Smooth muscle cell (in vitro differentiated cells): ENCODE measurements around the gene SLC4A3. TPM values are rescaled to one million over a fixed set of nuclear protein-coding genes. Genes with fewer than 3 reads are reported as not detected.

ENCODE experiments used
- DNase-seq: peaks from one replicate; lab custom pipeline; 2025; ENCODE audit not compliant: unreplicated experiment; lab: John Stamatoyannopoulos, UW
- H2AFZ ChIP-seq: fragments of 200-600 bp; sonication (generic); 2 replicates; pipeline ENCODE4 v1.6.0; 2016; ENCODE audit warnings: antibody characterized with exemption, low read depth, mild to moderate bottlenecking
- H3F3A ChIP-seq: fragments of 200-600 bp; sonication (generic); 2 replicates; pipeline ENCODE4 v1.6.0; 2017; ENCODE audit warnings: antibody characterized with exemption, low read depth
- H3K27ac ChIP-seq: fragments of 200-600 bp; sonication (generic); 2 replicates; pipeline ENCODE4 v1.5.1; 2016; ENCODE audit warnings: low read depth, mild to moderate bottlenecking
- H3K27me3 ChIP-seq: fragments of 200-600 bp; sonication (generic); 2 replicates; pipeline ENCODE4 v1.6.1; 2016; ENCODE audit warnings: low read depth, mild to moderate bottlenecking
- H3K36me3 ChIP-seq: fragments of 200-600 bp; sonication (generic); 2 replicates; pipeline ENCODE4 v1.5.1; 2016; ENCODE audit warnings: low read depth
- H3K4me1 ChIP-seq: fragments of 200-600 bp; sonication (generic); 2 replicates; pipeline ENCODE4 v1.5.1; 2016; ENCODE audit warnings: low read depth
- H3K4me2 ChIP-seq: fragments of 200-600 bp; sonication (generic); 2 replicates; pipeline ENCODE4 v1.6.0; 2016; ENCODE audit warnings: mild to moderate bottlenecking
- H3K4me3 ChIP-seq: fragments of 200-600 bp; sonication (generic); 2 replicates; pipeline ENCODE4 v1.5.1; 2016; ENCODE audit warnings: mild to moderate bottlenecking
- H3K79me2 ChIP-seq: fragments of 200-600 bp; sonication (generic); 2 replicates; pipeline ENCODE4 v1.6.0; 2016; ENCODE audit warnings: low read depth, mild to moderate bottlenecking
- H3K9ac ChIP-seq: fragments of 200-600 bp; sonication (generic); 2 replicates; pipeline ENCODE4 v1.6.0; 2016; ENCODE audit warnings: low read depth
- H3K9me3 ChIP-seq: fragments of 200-600 bp; sonication (generic); replicated peaks from 2 replicates; pipeline ENCODE4 v1.5.1; 2016; ENCODE audit warnings: low read depth
- H4K20me1 ChIP-seq: fragments of 200-600 bp; sonication (generic); 2 replicates; pipeline ENCODE4 v1.6.0; 2016; ENCODE audit warnings: low read depth
- CTCF ChIP-seq: fragments of 200-600 bp; sonication (generic); IDR thresholded peaks from 2 replicates; pipeline ENCODE4 v1.5.1; 2017; ENCODE audit warnings: borderline replicate concordance, mild to moderate bottlenecking, antibody characterized with exemption; ENCODE audit not compliant: insufficient read depth, poor library complexity, severe bottlenecking
- WGBS: methylation state at CpG from one replicate; pipeline ENCODE4 v1.1.7; 2016; ENCODE audit warnings: low lambda C conversion rate; 5-methylcytosine and 5-hydroxymethylcytosine counted together
- polyA plus RNA-seq: library from polyadenylated mRNA; unstranded; fragments of >200 nt; fragmentation: Nextera tagmentation; extraction: Ambion mirVana; gene quantifications from 2 replicates; pipeline ENCODE4 v1.2.1, GENCODE V29; 2016
- total RNA-seq: library from RNA; depleted of rRNA; stranded (reverse); fragments of >200 nt; gene quantifications from 2 replicates; pipeline ENCODE4 v1.2.3, GENCODE V29; 2014

The SLC4A3 gene
- total and polyA plus RNA-seq, 2 experiments from 2014 or later = 4.9 to 12.1 TPM

- peak overlapping the region; percentile 67 for H3K9ac ChIP-seq
- no peaks in the 10 kb centered on the region for H3K36me3 ChIP-seq
- H3K4me1 ChIP-seq = peaks cover 10% of the 10 kb centered on the region
- peak overlapping the region; percentile 89 for H3K4me2 ChIP-seq
- DNase-seq = no peak
- peaks cover 5% of the 10 kb centered on the region for H3K79me2 ChIP-seq
- no peaks in the 10 kb centered on the region for H3K27me3 ChIP-seq
- no peaks in the 10 kb centered on the region for H4K20me1 ChIP-seq
- H3K9me3 ChIP-seq = no peaks in the 10 kb centered on the region
- peaks cover 20% of the 10 kb centered on the region for H3F3A ChIP-seq
- no peak for TF ChIP-seq CTCF
- peak overlapping the region; percentile 64 for H3K4me3 ChIP-seq
- H3K27ac ChIP-seq = peak overlapping the region; percentile 86
- WGBS = 8% methylated on average over 19 of the region's 19 CpGs
- H2AFZ ChIP-seq = peak overlapping the region; percentile 90
These were observed 30.4 kb upstream of the SLC4A3 start for GRCh38 chr2:219596954-219597551.

- H2AFZ ChIP-seq = peak within 1 kb of the TSS; percentile 90
- no peaks in the 10 kb centered on the region for H3K36me3 ChIP-seq
- H3K9me3 ChIP-seq = no peaks in the 10 kb centered on the region
- DNase-seq = peak; percentile 93
- H4K20me1 ChIP-seq = no peaks in the 10 kb centered on the region
- peak within 1 kb of the TSS; percentile 86 for H3K27ac ChIP-seq
- H3K4me3 ChIP-seq = peak within 1 kb of the TSS; percentile 64
- peak within 1 kb of the TSS; percentile 67 for H3K9ac ChIP-seq
- H3K27me3 ChIP-seq = no peaks in the 10 kb centered on the region
- peaks cover 10% of the 10 kb centered on the region for H3K4me1 ChIP-seq
- peaks cover 20% of the 10 kb centered on the region for H3F3A ChIP-seq
- H3K79me2 ChIP-seq = peaks cover 5% of the 10 kb centered on the region
- peak within 1 kb of the TSS; percentile 89 for H3K4me2 ChIP-seq
- TF ChIP-seq CTCF = no peak
- under 1% methylated on average over 47 of the region's 57 CpGs for WGBS
These were observed 29.7 kb upstream of the SLC4A3 start, which contains the start of gene STK11IP for GRCh38 chr2:219597552-219598307. TSS of gene STK11IP (plus strand) at chr2:219597857. CDS start at chr2:219598120, 263 bp downstream.

DNA sequence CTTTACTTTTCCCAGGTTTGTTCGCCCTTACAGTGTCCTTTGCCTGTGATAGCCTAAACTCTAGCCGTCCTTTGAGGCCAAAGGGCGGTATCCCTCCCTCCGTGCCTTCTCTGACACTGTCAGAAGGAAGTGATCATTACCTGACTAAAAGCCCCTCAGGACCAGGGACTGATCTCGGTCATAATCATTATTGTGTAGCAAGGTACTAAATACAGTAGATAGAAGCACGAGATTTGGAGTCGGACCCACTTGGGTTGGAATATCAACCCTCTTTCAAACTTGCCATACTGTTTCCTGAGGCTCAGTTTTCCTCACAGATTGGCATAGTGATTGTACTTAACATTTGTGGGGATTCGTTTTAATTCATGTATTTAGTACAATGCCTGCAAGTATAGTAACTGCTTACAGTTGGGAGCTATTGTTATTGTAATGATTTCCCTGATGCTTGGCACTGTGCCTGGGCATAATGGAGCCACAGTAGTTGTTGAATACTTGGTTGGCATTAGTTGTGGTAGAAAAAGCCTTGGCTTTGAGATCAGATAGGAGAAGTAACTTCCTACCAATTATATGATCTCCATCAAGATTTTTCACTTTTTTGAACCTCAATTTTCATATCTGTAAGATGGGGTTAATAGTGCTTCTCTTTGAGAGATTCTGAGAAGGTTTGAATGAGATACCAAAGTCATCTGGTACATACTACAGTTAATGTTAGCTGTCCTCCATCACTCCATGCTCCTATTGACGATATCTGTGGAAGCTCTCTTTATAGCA is 28.9 kb upstream of the SLC4A3 start:
- TF ChIP-seq CTCF = no peak
- no peaks in the 10 kb centered on the region for H3K36me3 ChIP-seq
- WGBS = 33% methylated on average over 9 of the region's 9 CpGs
- H3K9me3 ChIP-seq = no peaks in the 10 kb centered on the region
- no peaks in the 10 kb centered on the region for H4K20me1 ChIP-seq
- no peak for DNase-seq
- H3K4me2 ChIP-seq = peak overlapping the region; percentile 89
- H3K4me1 ChIP-seq = peaks cover 10% of the 10 kb centered on the region
- peak overlapping the region; percentile 64 for H3K4me3 ChIP-seq
- peaks cover 20% of the 10 kb centered on the region for H3F3A ChIP-seq
- H3K79me2 ChIP-seq = peaks cover 5% of the 10 kb centered on the region
- H3K27ac ChIP-seq = peak overlapping the region; percentile 86
- H3K9ac ChIP-seq = peak overlapping the region; percentile 64
- H2AFZ ChIP-seq = peak overlapping the region; percentile 90
- H3K27me3 ChIP-seq = no peaks in the 10 kb centered on the region
